Activated CD4-positive, alpha-beta memory T cell treated with anti-CD3 and anti-CD28 coated beads, Interleukin-2, amount 10 ng/mL, durations not matched to agents 7 days and 5 days (primary cell): ENCODE results near the gene CALHM1. TPM values are rescaled to one million over a fixed set of nuclear protein-coding genes. Genes with fewer than 3 reads are reported as not detected.

Experiments used
- CTCF ChIA-PET: fragments of 350-600 bp; sonication (Branson Sonifier 250); formaldehyde crosslinking; loops from one replicate; lab custom pipeline; 2021; ENCODE audit warnings: antibody characterized with exemption, inconsistent platforms; lab: Charles Lee
- POLR2A ChIA-PET: fragments of 350-600 bp; sonication (Branson Sonifier 250); formaldehyde crosslinking; loops from one replicate; lab custom pipeline; 2021; ENCODE audit warnings: antibody characterized with exemption; lab: Charles Lee
- DNase-seq: peaks from one replicate; pipeline ENCODE4 v3.0.0-alpha.2; 2020
- H3K27ac Mint-ChIP-seq: one replicate; pipeline ENCODE4 v1.8.0; 2021; ENCODE audit warnings: mild to moderate bottlenecking, mixed read lengths
- H3K27me3 Mint-ChIP-seq: one replicate; pipeline ENCODE4 v1.8.0; 2021; ENCODE audit warnings: mixed read lengths
- H3K36me3 Mint-ChIP-seq: one replicate; pipeline ENCODE4 v1.8.0; 2021; ENCODE audit warnings: low read depth, mixed read lengths
- H3K4me1 Mint-ChIP-seq: one replicate; pipeline ENCODE4 v1.8.0; 2021; ENCODE audit warnings: mixed read lengths
- H3K4me3 Mint-ChIP-seq: one replicate; pipeline ENCODE4 v1.8.0; 2021; ENCODE audit warnings: mild to moderate bottlenecking, mixed read lengths
- H3K9me3 Mint-ChIP-seq: one replicate; pipeline ENCODE4 v1.8.0; 2021; ENCODE audit warnings: mixed read lengths
- total RNA-seq, 2 experiments: library from RNA; stranded (reverse); gene quantifications; one replicate each; pipeline ENCODE4 v1.2.3, GENCODE V29; 2021

Gene CALHM1
- total RNA-seq, 2 experiments from 2014 or later: 0.58 to 0.73 TPM

GRCh38 chr10:103480521-103480920, 21.8 kb upstream of the CALHM1 start:
- no peak overlapping the region for H3K4me3 Mint-ChIP-seq
- ChIA-PET CTCF (interaction anchor here (0.6 to 2.1 kb wide), 10 partner anchors 9 to 566 kb away, joined by 3 to 18 read pairs (median 6); partner anchors contain the start of gene CALHM2), POLR2A (interaction anchor here (1.4 to 1.9 kb wide), 3 partner anchors 26 to 61 kb away, joined by 3 to 7 read pairs (median 4); partner anchors contain the start of gene CALHM2)
- peaks cover 42% of the 10 kb centered on the region for H3K4me1 Mint-ChIP-seq
- no peaks in the 10 kb centered on the region for H3K27me3 Mint-ChIP-seq
- H3K9me3 Mint-ChIP-seq: no peaks in the 10 kb centered on the region
- no peaks in the 10 kb centered on the region for H3K36me3 Mint-ChIP-seq
- H3K27ac Mint-ChIP-seq: no peak overlapping the region
- no peak for DNase-seq

GRCh38 chr10:103479135-103479534, 20.4 kb upstream of the CALHM1 start, which contains the start of gene CALHM3:
CALHM3 (minus strand) TSS chr10:103479240; CDS start chr10:103479032, 208 bp downstream.
- no peak within 1 kb of the TSS for H3K27ac Mint-ChIP-seq
- no peaks in the 10 kb centered on the region for H3K36me3 Mint-ChIP-seq
- no peaks in the 10 kb centered on the region for H3K27me3 Mint-ChIP-seq
- no peak for DNase-seq
- ChIA-PET POLR2A (interaction anchor here (1.4 kb wide), 2 partner anchors 24 to 27 kb away, joined by 3 to 4 read pairs; partner anchors contain the start of gene CALHM2), CTCF (interaction anchor here (1.3 to 5.5 kb wide), 3 partner anchors 28 to 63 kb away, joined by 5 to 34 read pairs (median 6); partner anchors contain the start of gene CALHM2)
- no peak within 1 kb of the TSS for H3K4me3 Mint-ChIP-seq
- no peaks in the 10 kb centered on the region for H3K9me3 Mint-ChIP-seq
- peaks cover 49% of the 10 kb centered on the region for H3K4me1 Mint-ChIP-seq

- POLR2A ChIA-PET: interaction anchor here (1.4 kb wide), 1 partner anchor 27 kb away, joined by 4 read pairs; the partner anchor contains the start of gene CALHM2
- no peak for DNase-seq
- no peaks in the 10 kb centered on the region for H3K27me3 Mint-ChIP-seq
- CTCF ChIA-PET: interaction anchor here (1.3 to 5.5 kb wide), 3 partner anchors 27 to 62 kb away, joined by 5 to 34 read pairs (median 6); partner anchors contain the start of gene CALHM2
- no peaks in the 10 kb centered on the region for H3K9me3 Mint-ChIP-seq
- H3K27ac Mint-ChIP-seq: no peak overlapping the region
- no peak overlapping the region for H3K4me3 Mint-ChIP-seq
- H3K4me1 Mint-ChIP-seq: peaks cover 53% of the 10 kb centered on the region
- no peaks in the 10 kb centered on the region for H3K36me3 Mint-ChIP-seq
These were observed 20.0 kb upstream of the CALHM1 start for GRCh38 chr10:103478671-103479070.

GRCh38 chr10:103476046-103476768, 17.5 kb upstream of the CALHM1 start:
- Mint-ChIP-seq H3K27me3 (no peaks in the 10 kb centered on the region), H3K27ac (peak overlapping the region; percentile 42), H3K4me1 (peaks cover 66% of the 10 kb centered on the region), H3K4me3 (no peak overlapping the region), H3K36me3 (no peaks in the 10 kb centered on the region), H3K9me3 (no peaks in the 10 kb centered on the region)
- peak; percentile 46 for DNase-seq
- ChIA-PET CTCF (interaction anchor here (0.6 to 5.5 kb wide), 8 partner anchors 10 to 108 kb away, joined by 3 to 34 read pairs (median 5); partner anchors contain the start of genes CALHM2, NEURL1 and TAF5), POLR2A (interaction anchor here (1.0 to 3.5 kb wide), 3 partner anchors 11 to 24 kb away, joined by 3 to 27 read pairs (median 3); partner anchors contain the start of gene CALHM2)

GRCh38 chr10:103475437-103475836, 16.7 kb upstream of the CALHM1 start:
- Mint-ChIP-seq H3K36me3 (peaks cover 7% of the 10 kb centered on the region), H3K9me3 (no peaks in the 10 kb centered on the region), H3K4me1 (peaks cover 69% of the 10 kb centered on the region), H3K4me3 (no peak overlapping the region), H3K27me3 (no peaks in the 10 kb centered on the region), H3K27ac (no peak overlapping the region)
- no peak for DNase-seq
- CTCF ChIA-PET: interaction anchor here (0.6 to 5.5 kb wide), 8 partner anchors 10 to 108 kb away, joined by 3 to 34 read pairs (median 6); partner anchors contain the start of genes CALHM2 and TAF5
- POLR2A ChIA-PET: interaction anchor here (0.7 to 3.5 kb wide), 3 partner anchors 15 to 28 kb away, joined by 3 to 27 read pairs (median 3); partner anchors contain the start of gene CALHM2

GRCh38 chr10:103474077-103474476, 15.4 kb upstream of the CALHM1 start:
- no peak overlapping the region for H3K4me3 Mint-ChIP-seq
- no peak for DNase-seq
- POLR2A ChIA-PET: interaction anchor here (3.5 kb wide), 1 partner anchor 22 kb away, joined by 27 read pairs; the partner anchor contains the start of gene CALHM2

GRCh38 chr10:103473261-103473671, 14.6 kb upstream of the CALHM1 start:
- no peak for DNase-seq
- ChIA-PET CTCF (interaction anchor here (0.6 to 4.5 kb wide), 4 partner anchors 10 to 113 kb away, joined by 3 to 28 read pairs (median 8); partner anchors contain the start of gene CALHM2), POLR2A (interaction anchor here (2.5 to 4.9 kb wide), 2 partner anchors 22 to 106 kb away, joined by 7 to 87 read pairs; partner anchors contain the start of genes CALHM2 and TAF5)
- Mint-ChIP-seq H3K4me3 (no peak overlapping the region), H3K27ac (peak overlapping the region; percentile 51), H3K36me3 (peaks cover 15% of the 10 kb centered on the region), H3K9me3 (no peaks in the 10 kb centered on the region), H3K27me3 (no peaks in the 10 kb centered on the region), H3K4me1 (peaks cover 70% of the 10 kb centered on the region)

More at GRCh38 chr10:103474077-103474476, 15.4 kb upstream of the CALHM1 start:
- H3K9me3 Mint-ChIP-seq: no peaks in the 10 kb centered on the region
- CTCF ChIA-PET: interaction anchor here (1.2 to 3.5 kb wide), 2 partner anchors 15 to 57 kb away, joined by 7 to 22 read pairs; no protein-coding TSS in a partner anchor
- H3K36me3 Mint-ChIP-seq: peaks cover 14% of the 10 kb centered on the region
- peaks cover 73% of the 10 kb centered on the region for H3K4me1 Mint-ChIP-seq
- H3K27ac Mint-ChIP-seq: peak overlapping the region; percentile 4
- H3K27me3 Mint-ChIP-seq: no peaks in the 10 kb centered on the region

GRCh38 chr10:103472005-103472404, 13.3 kb upstream of the CALHM1 start:
- Mint-ChIP-seq H3K27ac (peak overlapping the region; percentile 99), H3K27me3 (no peaks in the 10 kb centered on the region), H3K4me3 (peak overlapping the region; percentile 48), H3K9me3 (no peaks in the 10 kb centered on the region), H3K36me3 (peaks cover 17% of the 10 kb centered on the region), H3K4me1 (peaks cover 75% of the 10 kb centered on the region)
- CTCF ChIA-PET: interaction anchor here (1.0 to 4.5 kb wide), 8 partner anchors 9 to 227 kb away, joined by 3 to 28 read pairs (median 4); partner anchors contain the start of gene CALHM2
- POLR2A ChIA-PET: interaction anchor here (0.8 to 4.9 kb wide), 8 partner anchors 9 to 104 kb away, joined by 3 to 87 read pairs (median 5); partner anchors contain the start of genes CALHM1, CALHM2 and TAF5
- no peak for DNase-seq

- Mint-ChIP-seq H3K27ac (peak overlapping the region; percentile 99), H3K4me1 (peaks cover 76% of the 10 kb centered on the region), H3K4me3 (peak overlapping the region; percentile 66), H3K27me3 (no peaks in the 10 kb centered on the region), H3K36me3 (peaks cover 17% of the 10 kb centered on the region), H3K9me3 (no peaks in the 10 kb centered on the region)
- DNase-seq: peak; percentile 92
- ChIA-PET CTCF (interaction anchor here (1.3 to 4.5 kb wide), 6 partner anchors 10 to 54 kb away, joined by 3 to 28 read pairs (median 7); partner anchors contain the start of gene CALHM2), POLR2A (interaction anchor here (0.7 to 4.9 kb wide), 8 partner anchors 8 to 103 kb away, joined by 3 to 87 read pairs (median 5); partner anchors contain the start of genes CALHM1, CALHM2 and TAF5)
These were observed 12.3 kb upstream of the CALHM1 start for GRCh38 chr10:103470761-103471653.

GRCh38 chr10:103469201-103469600, 10.5 kb upstream of the CALHM1 start:
- Mint-ChIP-seq H3K4me1 (peaks cover 71% of the 10 kb centered on the region), H3K9me3 (no peaks in the 10 kb centered on the region), H3K36me3 (peaks cover 17% of the 10 kb centered on the region), H3K27ac (peak overlapping the region; percentile 1), H3K4me3 (no peak overlapping the region), H3K27me3 (peaks cover 4% of the 10 kb centered on the region)
- ChIA-PET CTCF (interaction anchor here (1.0 to 4.5 kb wide), 3 partner anchors 10 to 17 kb away, joined by 3 to 28 read pairs (median 3); partner anchors contain the start of genes CALHM1 and CALHM2), POLR2A (interaction anchor here (0.9 to 4.9 kb wide), 4 partner anchors 9 to 18 kb away, joined by 3 to 87 read pairs (median 4); partner anchors contain the start of genes CALHM1 and CALHM2)
- DNase-seq: no peak

- DNase-seq: no peak
- ChIA-PET POLR2A (no interaction called here), CTCF (no interaction called here)
- H3K4me1 Mint-ChIP-seq: peaks cover 58% of the 10 kb centered on the region
- H3K27me3 Mint-ChIP-seq: peaks cover 14% of the 10 kb centered on the region
- H3K4me3 Mint-ChIP-seq: no peak overlapping the region
- H3K36me3 Mint-ChIP-seq: peaks cover 17% of the 10 kb centered on the region
- H3K9me3 Mint-ChIP-seq: no peaks in the 10 kb centered on the region
- peak overlapping the region; percentile 9 for H3K27ac Mint-ChIP-seq
These were observed 8.7 kb upstream of the CALHM1 start for GRCh38 chr10:103467406-103467805.
